HG03565 (cell line): ENCODE measurements around the gene TAF3.
A peak's percentile ranks its signal among the peaks of the same experiment; 100 is the strongest.
"Not testable (repeated sequence)": the region's sequence is repeated elsewhere in the genome, so short reads cannot be mapped to it uniquely, and the experiment has no call there.

Experiments
- ATAC-seq: cut with Tn5 transposase; IDR thresholded peaks from one replicate; pipeline ENCODE4 v1.9.1; 2021; ENCODE audit warnings: mild to moderate bottlenecking, moderate library complexity; ENCODE audit not compliant: unreplicated experiment

The TAF3 gene

DNA sequence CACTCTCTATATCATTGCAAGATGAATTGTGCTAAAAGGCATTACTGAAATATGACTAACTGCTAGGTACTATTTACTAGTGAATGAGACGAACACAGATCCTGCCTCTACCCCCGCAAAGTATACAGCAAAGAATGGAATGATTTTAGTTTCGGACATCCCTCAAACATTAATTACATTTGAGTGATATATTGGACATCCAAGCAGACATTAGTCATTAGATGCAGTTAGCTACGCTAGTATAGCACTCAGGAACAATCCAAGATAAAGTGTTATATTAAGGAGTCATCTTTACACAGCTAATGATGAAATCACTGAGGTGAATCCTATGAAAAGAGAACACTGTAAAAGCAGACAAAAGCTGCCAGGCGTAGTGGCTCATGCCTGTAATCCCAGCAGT lies 7.3 kb upstream of the TAF3 start:
- no peak for ATAC-seq

- not testable (repeated sequence) for ATAC-seq
Measured at GRCh38 chr10:7811743-7812142, 6.6 kb upstream of the TAF3 start.

- no peak for ATAC-seq
Measured at GRCh38 chr10:7813481-7813880, 4.8 kb upstream of the TAF3 start.

- no peak for ATAC-seq
Measured at GRCh38 chr10:7817576-7817975, 729 bp upstream of the TAF3 start.

GRCh38 chr10:7817984-7818294 lies 366 bp upstream of the TAF3 start:
- ATAC-seq: no peak

- peak; percentile 23 for ATAC-seq
Measured at GRCh38 chr10:7819121-7819460, 786 bp downstream of the TAF3 start.

- ATAC-seq: no peak
Measured at GRCh38 chr10:7824251-7824650, 5.9 kb downstream of the TAF3 start.

DNA sequence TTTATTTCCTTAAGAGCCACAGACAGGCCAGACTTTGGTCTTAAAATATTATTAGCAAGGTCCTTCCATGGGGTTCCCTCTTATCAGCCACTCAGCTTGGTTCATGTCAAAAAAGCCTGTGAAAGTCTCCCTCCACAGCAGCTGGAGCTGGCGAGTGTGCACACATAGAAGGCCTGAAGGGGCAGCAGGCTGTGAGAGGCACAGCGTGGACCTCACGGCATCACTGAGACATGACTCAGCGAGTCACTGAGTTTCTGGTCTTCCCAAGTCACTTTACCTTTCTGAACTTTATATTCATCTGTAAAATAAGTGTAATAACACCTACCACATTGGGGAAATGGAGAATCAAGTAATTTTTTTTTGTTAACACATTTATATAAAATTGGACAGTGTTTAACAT lies 8.7 kb downstream of the TAF3 start:
- no peak for ATAC-seq

DNA sequence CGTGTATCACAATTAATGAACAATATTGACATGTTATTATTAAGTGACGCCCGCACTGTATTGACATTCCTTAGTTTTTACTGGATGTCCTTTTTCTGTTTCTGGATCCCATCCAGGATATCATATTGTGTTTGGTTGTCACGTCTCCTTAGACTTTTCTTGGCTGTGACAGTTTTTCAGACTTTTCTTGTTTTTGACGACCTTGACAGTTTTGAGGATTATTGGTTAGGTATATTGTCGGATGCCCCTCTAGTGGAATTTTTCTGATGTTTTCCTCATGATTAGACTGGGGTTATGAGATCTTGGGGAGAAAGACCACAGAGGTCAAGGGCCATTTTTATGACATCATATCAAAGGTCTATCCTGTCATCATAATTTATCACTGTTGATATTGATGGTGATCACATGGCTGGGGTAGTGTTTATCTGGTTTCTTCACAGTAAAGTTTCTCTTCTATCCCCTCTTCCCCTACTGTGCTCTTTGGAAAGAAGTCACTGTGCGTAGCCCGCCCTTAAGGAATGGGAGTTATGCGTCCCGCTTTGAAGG lies 11.1 kb downstream of the TAF3 start:
- no peak for ATAC-seq

DNA sequence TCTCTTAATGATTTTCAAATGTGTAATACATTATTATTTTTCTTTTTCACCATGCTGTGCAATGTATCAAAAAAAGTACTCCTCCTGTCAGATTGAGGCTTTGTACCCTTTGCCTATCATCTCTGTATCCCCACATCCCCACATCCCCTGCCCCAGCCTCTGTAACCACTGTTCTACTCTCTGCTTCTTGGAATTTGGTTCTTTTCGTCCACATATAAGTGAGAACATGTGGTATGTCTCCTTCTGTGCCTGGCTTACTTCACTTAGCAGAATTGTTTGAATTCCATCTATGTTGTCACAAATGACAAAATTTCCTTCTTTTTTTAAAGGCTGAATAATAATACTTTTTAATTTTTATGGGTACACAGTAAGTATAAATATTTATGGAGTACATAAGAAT lies 13.8 kb downstream of the TAF3 start:
- no peak for ATAC-seq

DNA sequence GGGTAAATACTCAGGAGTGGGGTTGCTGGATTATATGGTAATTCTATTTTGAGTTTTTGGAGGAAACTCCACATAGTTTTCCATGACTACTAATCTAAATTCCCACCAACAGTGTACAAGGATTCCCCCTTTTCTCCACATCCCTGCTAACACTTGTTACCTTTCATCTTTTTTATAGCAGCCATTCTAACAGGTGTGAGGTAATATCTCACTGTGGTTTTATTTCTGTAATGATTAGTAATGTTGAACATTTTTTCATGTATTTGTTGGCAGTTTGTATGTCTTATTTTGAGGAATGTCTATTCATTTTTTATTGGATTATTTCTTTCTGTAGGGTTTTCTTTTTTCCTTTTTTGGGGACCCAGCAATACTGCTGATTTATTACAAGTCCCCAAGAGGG lies 14.9 kb downstream of the TAF3 start:
- no peak for ATAC-seq

- no peak for ATAC-seq
Measured at GRCh38 chr10:7834262-7834661, 16.0 kb downstream of the TAF3 start.

DNA sequence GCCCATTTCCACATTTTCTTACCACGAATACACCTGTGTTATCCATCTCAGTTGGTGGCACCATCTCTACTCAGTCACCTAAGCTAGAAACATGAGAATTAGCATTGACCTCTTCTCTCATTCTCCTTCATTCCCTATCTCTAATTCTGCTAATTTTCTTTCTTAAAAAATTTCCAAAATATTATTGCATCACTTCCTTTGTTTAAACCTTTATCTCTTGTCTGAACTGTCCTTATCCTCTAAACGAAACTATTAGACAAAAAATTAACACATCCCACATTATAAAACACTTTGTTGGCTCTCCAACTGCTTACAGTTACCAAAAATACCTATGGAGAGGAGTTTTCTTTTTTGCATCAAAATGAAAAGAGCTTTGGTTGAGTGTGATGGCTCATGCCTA lies 18.3 kb downstream of the TAF3 start:
- ATAC-seq: no peak

DNA sequence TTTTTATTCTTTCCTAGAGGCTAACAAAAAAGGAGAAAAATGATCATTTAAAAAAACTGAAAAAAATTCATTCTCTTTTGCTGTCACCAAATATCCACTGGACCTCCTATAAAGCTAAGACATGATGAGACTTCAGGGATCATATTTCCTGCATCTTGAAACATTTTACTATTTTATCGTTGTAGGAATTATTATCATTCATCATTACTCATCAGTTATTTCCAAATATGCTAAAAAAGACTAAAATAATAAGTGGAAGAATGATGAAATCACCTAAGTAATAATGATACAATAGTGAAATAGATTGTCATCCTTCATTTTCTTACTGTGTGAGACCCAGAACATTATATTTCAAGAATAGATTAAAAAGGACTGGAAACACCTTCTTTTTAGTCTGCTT lies 28.3 kb downstream of the TAF3 start:
- no peak for ATAC-seq

DNA sequence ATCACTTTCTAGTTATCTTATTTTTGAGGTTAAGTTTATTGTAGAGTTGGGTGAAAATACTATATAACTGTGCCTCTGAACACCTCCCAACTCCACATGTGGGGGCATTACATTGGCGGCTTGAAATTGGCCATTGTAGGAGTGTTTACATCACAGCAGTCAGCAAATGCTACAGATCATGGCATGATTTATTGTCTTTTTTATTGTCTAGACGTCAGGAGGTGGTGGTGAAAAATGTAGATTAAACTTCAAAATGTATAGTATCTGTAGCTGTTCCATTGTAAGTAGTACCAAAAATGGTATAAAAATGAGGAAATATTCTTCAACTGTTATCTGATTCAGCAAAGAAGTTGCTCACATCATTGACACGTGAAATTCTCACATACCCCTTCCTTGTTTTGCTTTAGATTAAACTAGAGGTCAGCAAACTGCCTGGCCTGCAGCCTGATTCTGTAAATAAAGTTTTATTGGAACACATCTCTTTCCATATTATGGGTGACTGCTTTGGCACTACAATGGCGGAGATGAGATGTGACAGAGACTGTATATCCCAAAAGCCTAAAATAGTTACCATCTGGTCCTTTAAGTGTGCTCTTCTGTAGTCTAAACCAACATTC lies 35.0 kb downstream of the TAF3 start:
- ATAC-seq: no peak

DNA sequence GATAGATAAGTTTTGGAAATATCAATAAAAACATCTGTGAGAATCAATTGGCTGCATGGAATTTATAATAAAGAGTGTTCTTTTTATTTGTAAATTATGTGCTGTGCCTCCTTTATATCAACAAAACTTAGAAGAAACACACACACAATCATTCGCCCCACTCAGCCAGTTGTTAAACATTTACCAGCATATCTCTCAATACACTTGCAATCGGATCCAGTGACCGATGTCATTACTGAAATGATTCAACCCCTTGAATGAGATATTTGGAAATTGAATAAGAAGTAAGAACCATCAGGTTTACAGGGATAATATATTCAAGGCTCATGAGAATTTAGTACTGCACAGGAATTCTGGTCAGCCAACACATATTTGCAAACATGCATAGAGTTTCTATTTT lies 35.6 kb downstream of the TAF3 start:
- ATAC-seq: no peak

GRCh38 chr10:7855205-7855604 lies 36.9 kb downstream of the TAF3 start:
- ATAC-seq: no peak

- no peak for ATAC-seq
Measured at GRCh38 chr10:7856678-7857077, 38.4 kb downstream of the TAF3 start.

DNA sequence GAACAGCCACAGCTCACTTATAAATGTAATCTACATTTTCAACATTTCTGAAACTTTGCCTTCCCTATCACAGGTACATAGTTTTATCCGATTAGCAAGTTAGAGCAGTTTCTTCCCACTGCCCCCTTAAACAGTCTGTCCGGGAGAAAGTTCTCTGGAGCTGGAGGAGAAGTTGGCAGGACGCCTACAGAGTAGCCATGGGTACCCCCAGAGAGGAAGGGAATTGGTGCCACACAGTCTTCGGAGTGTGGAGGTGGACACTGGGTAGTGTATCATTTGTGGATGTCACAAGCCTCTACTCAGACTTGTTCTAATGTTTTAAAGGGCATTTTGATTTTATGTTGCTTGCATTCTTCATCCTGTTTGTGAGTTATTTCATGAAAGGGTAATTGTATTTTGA lies 39.0 kb downstream of the TAF3 start:
- no peak for ATAC-seq

GRCh38 chr10:7861509-7862120 lies 43.3 kb downstream of the TAF3 start:
- no peak for ATAC-seq

DNA sequence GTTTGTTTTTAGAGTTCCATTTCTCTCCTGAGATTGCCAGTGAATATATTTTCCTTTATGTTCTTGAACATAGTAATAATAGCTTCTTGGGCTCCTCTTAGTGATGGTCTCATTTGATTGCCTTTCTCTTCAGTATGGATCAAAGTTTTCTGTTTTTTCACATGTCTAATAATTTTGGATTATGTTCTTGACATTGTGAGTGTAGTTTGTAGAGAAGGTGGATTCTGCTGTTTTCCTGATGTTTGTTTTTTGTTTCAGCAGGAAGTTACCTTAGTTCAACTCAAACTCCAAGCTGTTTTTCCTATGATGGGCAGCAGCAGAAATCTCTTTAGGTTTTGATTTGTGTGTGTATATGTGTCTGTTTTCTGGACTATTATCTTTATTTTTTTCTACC lies 43.8 kb downstream of the TAF3 start:
- ATAC-seq: no peak

GRCh38 chr10:7866176-7866575 lies 47.9 kb downstream of the TAF3 start:
- ATAC-seq: no peak

DNA sequence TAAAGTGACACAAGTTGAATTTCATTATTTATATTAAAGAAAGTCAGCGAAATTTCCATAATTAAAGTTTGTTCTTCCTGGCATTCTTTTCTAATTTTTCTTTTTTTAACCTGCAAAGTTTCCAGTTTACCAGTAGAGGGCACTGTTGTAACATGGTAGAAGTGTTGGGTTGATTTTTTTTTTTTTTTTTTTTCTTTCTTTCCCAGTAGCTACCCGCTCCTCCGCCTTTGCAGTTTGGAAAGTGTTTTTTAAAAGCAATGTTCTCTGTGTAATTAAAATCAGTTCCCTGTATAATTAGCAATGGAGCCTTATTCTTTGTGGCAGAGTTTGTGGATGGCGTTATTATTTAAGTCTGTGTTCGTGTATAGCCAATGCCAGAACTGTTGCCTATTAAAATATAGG lies 53.7 kb downstream of the TAF3 start:
- ATAC-seq: no peak
